Measurements from ENCODE around the gene FAM227B.
"Not testable (repeated sequence)": the region's sequence is repeated elsewhere in the genome, so short reads cannot be mapped to it uniquely, and the experiment has no call there.

FAM227B gene

DNA sequence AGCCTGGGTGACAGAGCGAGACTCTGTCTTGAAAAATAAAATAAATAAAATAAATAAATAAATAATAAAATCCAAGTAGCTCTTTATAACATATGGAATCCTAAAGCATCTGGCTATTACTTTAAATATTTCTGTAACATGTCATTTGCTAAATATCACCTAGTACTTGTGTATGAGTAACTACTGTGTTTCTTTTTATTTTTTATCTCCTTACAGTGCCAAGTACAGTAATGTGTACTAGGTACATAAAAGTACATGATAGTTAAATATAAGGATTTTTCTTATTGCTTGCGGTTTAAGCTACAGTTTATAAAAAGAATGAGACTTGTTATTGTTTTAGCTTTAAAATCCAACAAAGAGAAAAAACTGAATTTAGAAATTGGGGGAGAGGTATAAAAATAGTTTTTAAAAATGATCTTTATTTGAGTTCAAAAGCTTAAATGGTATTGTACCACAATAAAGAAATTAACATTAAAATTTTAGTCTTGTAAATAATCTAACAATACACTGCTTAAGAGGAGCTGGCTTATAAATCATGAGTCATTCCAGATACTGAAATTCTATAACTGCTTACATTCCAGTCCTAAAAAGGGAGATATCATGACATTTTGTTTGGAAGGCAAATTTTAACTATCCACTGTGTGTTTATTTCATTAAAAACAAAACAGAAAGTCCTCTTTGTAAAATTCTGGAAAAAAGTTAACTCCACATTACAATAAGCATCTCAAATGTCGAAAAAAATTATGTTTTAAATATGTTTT is 124.4 kb downstream of the FAM227B start:
- in situ Hi-C loops (cut with MboI; ENCODE audit: low sequenced_read_pairs), result no loop called here

DNA sequence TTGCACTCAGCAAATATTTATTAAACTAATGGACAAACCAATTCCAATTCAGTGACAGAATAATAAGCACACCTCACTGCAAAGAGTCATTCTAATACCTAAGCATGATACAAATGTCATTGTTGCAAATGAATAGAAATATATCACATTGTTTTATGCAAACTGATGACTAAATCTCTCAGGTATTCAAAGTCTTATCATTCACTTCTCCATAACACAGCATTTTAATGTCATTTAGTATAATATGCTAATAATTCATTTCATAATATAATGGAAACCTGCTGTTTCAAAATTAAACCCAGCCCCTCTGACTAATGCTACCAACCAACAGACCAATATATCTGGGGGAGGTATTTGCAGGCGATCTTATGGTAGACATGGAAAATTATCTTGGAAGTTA is 125.8 kb downstream of the FAM227B start:
- in situ Hi-C loops (cut with MboI; ENCODE audit: low sequenced_read_pairs), result no loop called here

DNA sequence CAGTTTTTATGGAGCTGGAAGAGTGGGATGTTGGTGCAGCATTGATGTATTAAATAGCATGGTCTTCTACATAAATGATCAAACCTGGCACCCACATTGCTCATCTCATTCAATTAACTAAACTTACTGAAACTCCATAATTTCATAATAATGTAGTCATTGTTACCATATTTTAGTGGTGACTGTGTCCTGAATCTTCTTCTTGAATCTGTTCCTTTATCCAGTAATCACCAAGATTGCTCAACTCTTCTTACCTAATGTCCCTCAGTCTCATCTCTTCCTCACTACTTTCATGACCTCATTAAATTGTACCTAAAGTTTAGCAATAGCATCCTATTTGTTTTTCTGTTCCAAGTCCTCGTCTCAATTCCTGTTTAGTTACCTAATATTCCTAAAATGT is 127.8 kb downstream of the FAM227B start:
- in situ Hi-C loops (cut with MboI; ENCODE audit: low sequenced_read_pairs), result no loop called here

DNA sequence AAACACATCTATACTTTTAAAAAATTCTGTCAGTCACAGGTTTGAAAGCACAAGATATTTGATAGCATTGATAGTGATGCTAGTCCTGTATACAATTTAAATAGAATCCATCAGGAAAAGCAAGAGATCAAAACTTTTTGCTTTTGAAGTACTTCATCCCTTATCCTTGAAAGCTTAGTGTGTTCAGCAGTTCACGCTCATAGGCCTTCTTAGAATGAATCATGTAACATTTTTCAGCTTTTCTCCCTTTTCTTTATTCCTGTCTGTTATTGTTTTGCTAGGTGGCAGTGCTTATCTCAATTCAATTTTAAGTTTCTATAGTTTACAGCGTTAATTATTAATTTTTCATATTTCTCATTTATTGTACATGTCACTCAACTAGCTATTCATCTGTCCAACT is 128.5 kb downstream of the FAM227B start:
- in situ Hi-C loops (cut with MboI; ENCODE audit: low sequenced_read_pairs), result no loop called here

DNA sequence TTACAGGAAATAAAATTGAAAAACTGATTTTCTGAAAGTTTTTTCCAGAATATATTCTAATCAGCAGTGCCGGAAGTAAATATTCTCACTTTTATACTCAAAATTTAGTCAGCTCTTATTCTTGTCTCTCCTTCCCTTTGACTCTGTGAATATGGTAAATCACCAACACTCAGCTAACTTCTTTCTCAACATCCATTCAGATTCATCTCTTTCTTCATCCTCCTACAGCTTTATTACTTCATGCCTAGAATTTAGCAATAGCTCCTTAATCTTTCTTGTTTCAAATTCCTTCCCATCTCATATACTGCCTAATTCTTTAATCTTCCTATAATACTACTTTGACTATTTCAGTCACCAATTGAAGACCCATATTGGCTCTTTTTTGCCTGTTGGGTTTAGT is 129.7 kb downstream of the FAM227B start:
- in situ Hi-C loops (cut with MboI; ENCODE audit: low sequenced_read_pairs), result no loop called here

DNA sequence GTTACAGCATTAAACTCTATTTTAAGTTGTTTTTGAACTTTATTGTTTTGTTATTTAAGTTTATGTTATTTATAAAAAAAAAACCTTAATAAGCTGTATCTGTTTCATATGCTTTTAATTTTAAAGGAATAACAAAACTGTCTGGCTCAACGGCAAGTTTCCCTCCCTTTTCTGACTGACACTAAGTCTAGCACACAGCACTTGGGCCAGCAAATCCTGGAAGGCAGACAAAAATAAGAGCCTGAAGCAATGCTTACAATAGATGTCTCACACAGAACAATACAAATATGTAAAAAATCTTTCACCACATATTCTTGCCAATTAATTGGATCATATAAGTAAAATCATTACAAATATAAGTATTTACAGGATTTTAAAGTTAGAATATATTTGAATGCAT is 135.2 kb downstream of the FAM227B start:
- in situ Hi-C loops (cut with MboI; ENCODE audit: low sequenced_read_pairs), result not testable (repeated sequence)

DNA sequence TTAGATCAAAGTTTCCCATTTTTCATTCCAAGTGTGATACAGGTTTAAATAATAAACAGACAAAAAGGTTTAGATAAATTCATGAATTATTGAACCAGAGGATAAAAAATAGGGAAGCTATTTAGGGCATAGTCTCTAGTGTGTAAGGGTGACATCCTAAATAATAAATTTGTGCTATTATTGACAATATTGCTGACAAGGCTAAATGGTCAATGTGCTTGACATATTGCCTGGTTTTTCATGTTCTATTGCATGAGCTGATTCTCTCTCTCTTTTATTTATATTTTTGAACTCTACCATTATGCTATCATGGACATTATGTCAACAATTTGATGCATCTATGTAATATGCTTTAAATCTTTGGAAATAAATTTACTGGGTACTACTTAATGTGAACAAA is 141.6 kb downstream of the FAM227B start:
- in situ Hi-C loops (cut with MboI; ENCODE audit: low sequenced_read_pairs), result not testable (repeated sequence)

DNA sequence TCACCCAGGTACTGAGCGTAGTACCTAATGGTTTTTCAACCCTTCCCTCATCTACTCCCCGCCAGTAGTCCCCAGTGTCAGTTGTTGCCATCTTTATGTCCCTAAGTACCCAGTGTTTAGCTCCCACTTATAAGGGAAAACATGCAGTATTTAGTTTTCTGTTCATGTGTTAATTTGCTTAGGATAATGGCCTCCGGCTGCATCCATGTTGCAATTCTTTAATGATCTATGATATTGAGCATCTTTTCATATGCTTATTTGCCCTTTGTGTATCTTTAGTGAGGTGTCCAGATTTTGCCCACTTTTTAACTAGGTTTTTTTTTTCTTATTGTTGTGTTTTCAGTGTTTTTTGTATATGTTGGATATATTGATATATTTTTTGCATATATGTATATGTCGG is 142.6 kb downstream of the FAM227B start:
- in situ Hi-C loops (cut with MboI; ENCODE audit: low sequenced_read_pairs), result not testable (repeated sequence)

DNA sequence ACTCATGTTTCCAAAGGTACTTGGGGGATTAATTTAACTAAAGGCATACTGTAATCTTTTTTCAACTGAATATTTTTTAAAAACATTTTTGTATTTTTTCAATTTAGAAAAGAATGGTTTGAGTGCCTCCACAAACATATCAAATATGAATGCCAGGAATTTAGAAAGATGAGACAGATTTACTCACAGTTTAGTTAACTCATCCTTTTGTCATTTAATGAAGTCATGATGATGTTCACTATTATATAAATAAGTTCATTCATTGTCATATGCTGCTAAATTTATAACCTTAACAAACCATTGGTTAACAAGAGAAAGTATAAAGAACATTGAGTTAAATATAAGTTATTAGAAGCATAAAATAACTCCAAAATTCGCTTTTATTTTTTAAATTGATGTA is 147.6 kb downstream of the FAM227B start:
- in situ Hi-C loops (cut with MboI; ENCODE audit: low sequenced_read_pairs), result no loop called here

DNA sequence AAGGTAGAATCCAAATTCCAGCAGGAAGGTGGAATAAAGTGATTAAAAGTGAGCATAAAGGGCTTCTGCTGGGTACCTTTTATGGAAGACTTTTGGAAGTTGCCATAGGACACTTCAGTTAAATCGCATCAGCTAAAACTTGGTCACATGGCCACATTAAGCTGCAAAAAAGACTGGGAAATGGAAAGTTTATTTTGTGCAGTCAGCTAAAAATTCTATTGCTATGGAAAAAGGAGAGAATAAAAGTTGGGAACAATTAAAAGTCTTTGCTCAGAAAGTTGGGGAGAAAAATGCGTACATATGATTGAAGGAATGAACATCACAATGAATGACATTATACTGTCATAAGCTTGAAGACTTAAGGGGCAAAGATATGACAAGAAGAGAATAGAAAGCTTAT is 148.3 kb downstream of the FAM227B start:
- in situ Hi-C loops (cut with MboI; ENCODE audit: low sequenced_read_pairs), result no loop called here

DNA sequence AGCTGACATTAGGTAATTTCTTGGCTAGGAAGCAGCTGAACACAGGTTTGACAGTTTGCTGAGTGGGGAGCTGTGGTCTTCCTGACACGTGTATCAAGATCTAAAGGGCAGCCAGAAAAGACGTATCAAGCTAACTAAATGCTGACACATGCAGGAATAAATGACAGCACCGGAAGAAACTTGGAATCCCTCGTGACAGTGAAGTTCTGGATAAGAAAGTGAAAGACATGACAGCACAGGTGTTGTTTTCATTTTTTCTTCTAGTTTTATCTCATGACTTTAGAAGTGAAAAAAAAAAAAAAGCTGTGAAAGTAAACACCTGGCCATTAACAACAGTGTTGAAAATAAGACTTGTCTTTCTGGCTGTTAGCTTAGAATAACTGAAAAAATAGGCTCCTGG is 148.9 kb downstream of the FAM227B start:
- in situ Hi-C loops (cut with MboI; ENCODE audit: low sequenced_read_pairs), result no loop called here

DNA sequence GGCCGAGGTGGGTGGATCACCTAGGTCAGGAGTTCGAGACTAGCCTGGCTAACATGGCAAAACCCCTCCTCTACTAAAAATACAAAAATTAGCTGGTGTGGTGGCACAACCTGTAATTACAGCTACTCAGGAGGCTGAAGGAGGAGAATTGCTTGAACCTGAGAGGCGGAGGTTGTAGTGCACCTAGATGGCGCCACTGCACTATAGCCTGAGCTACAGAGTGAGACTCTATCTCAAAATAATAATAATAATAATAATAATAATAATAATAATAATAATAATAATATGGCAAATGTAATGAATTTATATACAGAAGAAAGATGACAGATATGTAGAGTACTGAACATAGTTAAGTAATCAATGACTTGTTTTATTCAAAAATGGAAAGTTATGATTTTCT is 149.4 kb downstream of the FAM227B start:
- in situ Hi-C loops (cut with MboI; ENCODE audit: low sequenced_read_pairs), result not testable (repeated sequence)

DNA sequence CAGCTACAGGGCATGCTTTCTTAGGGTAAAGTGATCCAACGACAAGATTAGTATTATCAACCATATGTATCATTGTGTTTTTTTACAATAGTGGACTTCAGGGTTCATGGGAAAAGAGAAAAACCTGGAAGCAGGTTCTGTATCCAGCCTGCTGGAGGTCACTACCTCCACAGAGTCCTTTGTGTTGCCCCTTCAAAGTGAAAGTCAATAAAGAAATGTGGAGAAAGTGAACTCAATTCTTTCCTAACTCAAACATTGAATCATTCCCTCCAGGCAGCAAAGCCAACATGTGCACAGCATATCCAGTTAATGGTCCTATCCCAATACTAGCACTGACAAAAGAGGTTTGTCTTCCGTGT is 152.2 kb downstream of the FAM227B start:
- in situ Hi-C loops (cut with MboI; ENCODE audit: low sequenced_read_pairs), result no loop called here

DNA sequence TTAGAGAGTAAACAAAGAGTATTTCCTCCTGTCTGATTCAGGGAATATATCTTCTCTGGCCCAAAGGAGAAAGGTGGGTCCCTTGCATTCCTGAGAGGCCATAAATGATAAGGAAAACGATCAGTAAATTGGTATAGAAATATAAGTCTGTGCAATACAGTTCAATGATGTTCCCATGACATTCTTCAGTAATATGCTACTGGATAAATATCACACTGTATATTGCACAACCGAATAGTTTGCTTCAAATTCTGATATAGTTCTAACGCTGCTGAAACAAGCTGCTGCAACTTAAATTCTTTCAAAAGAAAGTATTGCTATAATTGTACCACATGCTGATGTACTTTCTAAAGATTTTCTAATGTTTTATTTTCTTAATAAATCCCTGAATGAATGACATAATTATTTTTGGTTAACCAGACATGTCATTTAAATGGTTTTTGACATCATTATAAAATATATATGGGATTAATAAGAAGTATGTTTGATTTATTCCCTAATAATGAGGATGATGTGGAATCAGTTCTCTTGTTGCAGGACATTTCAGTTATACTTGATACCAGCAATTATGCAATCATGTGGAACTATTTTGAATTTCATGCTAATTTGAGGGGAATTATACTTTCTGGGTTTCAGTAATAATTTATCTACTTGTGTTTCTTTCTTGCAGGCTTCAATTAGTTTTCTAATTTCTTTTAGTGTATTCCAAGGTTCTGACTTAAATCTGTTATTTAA is 152.7 kb downstream of the FAM227B start:
- in situ Hi-C loops (cut with MboI; ENCODE audit: low sequenced_read_pairs), result no loop called here

DNA sequence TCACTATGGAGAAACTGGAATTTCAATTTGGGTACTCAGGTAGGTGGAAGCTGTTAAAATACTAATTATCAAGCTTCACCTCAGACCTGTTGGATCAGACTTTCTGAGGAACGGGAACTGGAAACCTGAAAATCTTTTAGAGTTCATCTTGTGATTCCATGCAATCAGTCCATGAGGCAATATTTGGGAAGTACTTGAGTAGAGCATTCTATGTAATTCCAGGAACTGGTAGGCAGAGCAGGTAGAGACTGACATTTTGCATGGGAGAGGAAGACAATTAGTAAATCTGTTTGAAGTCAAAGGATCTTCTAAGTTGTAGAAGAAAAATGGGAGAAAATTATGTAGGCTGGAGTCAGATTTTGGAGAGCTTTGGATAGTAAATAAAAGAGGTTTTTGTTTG is 154.5 kb downstream of the FAM227B start:
- in situ Hi-C loops (cut with MboI; ENCODE audit: low sequenced_read_pairs), result no loop called here

DNA sequence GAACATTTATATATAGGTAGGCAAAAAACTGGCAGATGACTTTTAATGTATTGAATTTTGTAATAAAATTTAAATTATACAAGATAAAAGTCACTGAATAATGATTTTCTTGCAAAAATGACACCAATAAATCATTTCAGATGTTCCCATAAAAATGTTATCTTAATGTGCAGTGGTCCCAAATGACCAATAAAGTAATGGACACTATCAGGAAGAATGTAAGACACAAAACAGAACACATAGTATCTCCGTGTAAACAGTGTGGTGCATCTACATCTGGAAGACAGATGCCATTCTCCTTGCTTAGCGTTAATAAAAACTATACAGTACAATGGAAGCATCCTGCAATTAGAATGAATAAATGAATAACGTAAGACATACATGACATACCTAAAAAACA is 156.1 kb downstream of the FAM227B start:
- in situ Hi-C loops (cut with MboI; ENCODE audit: low sequenced_read_pairs), result no loop called here

DNA sequence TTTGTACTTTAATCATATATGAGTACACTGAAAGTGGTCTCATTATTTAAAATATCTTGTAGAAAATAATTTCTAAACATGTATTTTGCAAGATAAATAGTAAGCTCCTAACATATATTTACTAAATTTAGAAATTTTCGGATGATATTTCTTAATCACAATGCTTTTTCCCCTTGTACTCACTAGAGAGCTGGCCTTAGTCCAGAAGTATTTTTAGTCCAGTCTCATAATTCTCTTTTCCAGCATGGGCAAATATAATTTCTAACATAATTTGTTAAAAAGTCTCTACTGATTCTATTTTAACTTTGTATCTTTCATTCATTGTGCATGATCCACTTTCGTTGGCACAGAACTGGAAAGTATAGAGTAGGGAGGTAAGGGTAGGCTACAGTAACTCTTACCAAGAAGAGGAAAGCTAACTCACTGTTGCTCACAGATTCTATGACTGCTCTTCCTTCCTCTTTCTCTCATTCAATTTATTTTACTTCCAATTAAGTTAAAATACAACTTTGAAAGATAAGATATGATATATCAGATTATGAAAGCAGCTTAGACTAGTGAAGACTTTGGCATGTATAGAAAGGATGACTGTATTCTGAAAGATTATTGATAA is 158.3 kb downstream of the FAM227B start:
- in situ Hi-C loops (cut with MboI; ENCODE audit: low sequenced_read_pairs), result no loop called here

DNA sequence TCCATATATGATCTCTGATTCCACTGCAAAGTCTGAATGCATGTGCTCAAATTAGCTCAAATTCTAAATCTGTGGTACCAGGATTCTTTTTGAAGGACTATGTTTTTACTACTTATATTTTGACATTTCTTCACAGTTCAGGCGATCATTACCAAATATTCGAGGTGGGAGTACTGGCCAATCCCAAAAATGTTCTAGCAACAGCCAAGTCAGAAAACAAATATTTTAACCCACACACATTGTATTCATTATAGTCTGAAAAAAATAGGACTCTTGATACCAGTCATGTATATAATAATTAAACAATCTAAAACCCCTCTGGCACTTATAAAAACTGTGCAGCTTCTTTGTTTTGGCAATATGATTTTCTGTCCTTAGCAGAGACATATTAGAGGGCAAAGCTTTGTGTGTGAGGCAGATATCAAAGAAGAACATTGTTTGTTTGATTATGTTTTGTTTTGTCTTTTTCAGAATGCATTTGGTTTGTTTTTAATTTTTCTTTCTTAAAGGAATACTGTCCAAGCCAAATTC is 160.1 kb downstream of the FAM227B start:
- in situ Hi-C loops (cut with MboI; ENCODE audit: low sequenced_read_pairs), result no loop called here

DNA sequence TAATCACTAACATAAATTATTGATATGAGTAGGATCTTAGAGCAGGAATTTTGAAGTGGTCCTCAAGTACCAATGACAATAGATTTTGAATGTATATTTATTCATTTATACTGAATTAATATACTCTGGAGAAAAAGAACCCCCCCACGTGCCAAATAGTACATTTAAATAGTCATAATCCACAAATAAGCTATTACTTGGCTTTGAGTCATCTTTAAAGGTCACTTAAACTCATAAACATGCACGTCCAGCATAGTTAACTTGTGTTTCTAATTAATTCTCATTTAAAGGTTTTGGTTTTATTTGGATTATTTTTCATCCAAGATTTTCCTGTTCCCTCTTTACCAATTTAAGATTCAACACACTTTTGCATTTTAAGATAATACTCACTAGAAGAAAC is 162.5 kb downstream of the FAM227B start:
- in situ Hi-C loops (cut with MboI; ENCODE audit: low sequenced_read_pairs), result no loop called here

DNA sequence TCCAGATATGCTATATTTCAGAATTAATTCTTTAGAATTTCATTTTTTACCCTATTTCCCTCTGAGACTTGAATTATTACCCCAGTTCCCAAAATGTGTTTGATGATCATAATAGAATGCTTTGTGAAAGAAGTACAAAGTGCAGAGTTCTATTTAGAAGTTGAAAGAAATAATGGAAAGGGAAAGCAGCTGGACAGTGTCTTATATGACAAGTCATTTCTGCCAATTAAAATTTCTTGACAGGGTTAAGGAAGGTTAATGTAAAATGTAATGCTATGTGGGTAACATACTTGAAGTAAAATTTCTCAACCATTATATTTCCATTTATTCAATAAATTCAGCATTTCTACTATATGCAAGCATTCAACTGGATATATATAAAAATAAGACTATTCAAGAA is 164.5 kb downstream of the FAM227B start:
- in situ Hi-C loops (cut with MboI; ENCODE audit: low sequenced_read_pairs), result no loop called here

DNA sequence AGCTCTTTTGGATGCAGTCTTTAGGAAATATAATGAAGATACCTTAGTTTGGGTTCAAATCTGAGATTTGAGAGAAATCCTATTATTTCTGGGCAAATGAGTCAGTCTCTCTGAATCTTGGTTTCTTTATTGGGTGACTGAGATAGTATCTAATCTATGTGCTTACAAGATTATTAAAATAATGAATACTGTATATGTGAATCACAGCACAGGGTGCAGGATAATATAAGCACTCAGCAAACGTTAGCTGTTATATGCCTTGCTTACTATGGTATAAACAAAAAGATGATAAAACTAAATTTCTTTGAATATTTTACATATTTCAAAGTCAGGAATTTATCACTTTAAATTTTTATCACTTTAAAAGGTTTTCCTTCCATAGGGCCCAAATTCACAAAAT is 168.0 kb downstream of the FAM227B start:
- in situ Hi-C loops (cut with MboI; ENCODE audit: low sequenced_read_pairs), result no loop called here

DNA sequence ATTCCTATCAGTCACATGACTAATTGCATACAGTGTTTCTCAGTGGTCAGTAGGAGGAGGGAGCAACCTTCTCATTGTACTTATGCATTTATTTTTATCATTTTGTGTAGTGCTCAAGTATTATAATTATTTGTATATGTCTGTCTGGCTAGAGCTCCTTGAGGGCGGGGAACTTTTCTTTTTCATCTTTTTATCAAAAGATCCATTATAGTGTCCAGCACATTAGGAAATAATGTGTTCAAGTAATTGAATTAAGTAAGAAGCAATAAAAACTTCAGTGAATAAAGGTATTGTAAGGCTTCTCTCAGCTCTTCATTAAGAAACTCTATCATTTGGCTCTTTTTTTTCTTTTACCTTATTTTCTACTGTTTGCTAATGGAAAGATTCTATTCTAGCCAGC is 178.8 kb downstream of the FAM227B start:
- in situ Hi-C loops (cut with MboI; ENCODE audit: low sequenced_read_pairs), result no loop called here

Data from HL-60/S4 treated with retinoic acid at 250 ng/mL for 4 days and 3 days (cell line).